IMR-90 (cell line): ENCODE results near the gene BCAR1. TPM values are rescaled to one million over a fixed set of nuclear protein-coding genes. Genes with fewer than 3 reads are reported as not detected.

ENCODE experiments used
- ATAC-seq: fragments of 200-7000 bp; cut with Tn5 transposase; 2 replicates; pipeline ENCODE4 v1.9.1; 2020; ENCODE audit warnings: low read depth, mild to moderate bottlenecking, moderate library complexity
- BruUV-seq: library from RNA; stranded (reverse); fragments of 400-500 nt; replicated peaks from 2 replicates; lab custom pipeline; 2021; lab: Mats Ljungman, UMichigan
- CTCF ChIA-PET: fragments of 300-600 bp; formaldehyde crosslinking; extraction: SDS; loops from one replicate; lab custom pipeline; 2021; ENCODE audit warnings: antibody characterized with exemption; lab: Yijun Ruan, JAX
- POLR2A ChIA-PET: fragments of 300-600 bp; sonication (Branson Sonifier 250); formaldehyde crosslinking; loops from one replicate; lab custom pipeline; 2022; ENCODE audit warnings: antibody characterized with exemption; ENCODE audit not compliant: unreplicated experiment; lab: Charles Lee
- DNase-seq: peaks from one replicate; pipeline ENCODE4 v3.0.0; 2013
- H2AFZ ChIP-seq: replicated peaks from 2 replicates; pipeline ENCODE3; 2013; ENCODE audit warnings: low read length, mild to moderate bottlenecking; ENCODE audit not compliant: poor library complexity
- H2AK5ac ChIP-seq: 2 replicates; pipeline ENCODE4 v1.6.1; 2013; ENCODE audit warnings: low read depth, low read length, inconsistent platforms
- H2AK9ac ChIP-seq: replicated peaks from 2 replicates; pipeline ENCODE3; 2013; ENCODE audit warnings: mild to moderate bottlenecking, low read depth, low read length, moderate library complexity; ENCODE audit not compliant: poor library complexity
- H2BK120ac ChIP-seq: 2 replicates; pipeline ENCODE4 v1.6.1; 2013; ENCODE audit warnings: low read depth, low read length, inconsistent platforms
- H2BK15ac ChIP-seq: 3 replicates; pipeline ENCODE4 v1.6.1; 2013; ENCODE audit warnings: low read depth, low read length, inconsistent platforms
- H2BK20ac ChIP-seq: 2 replicates; pipeline ENCODE4 v1.6.1; 2013; ENCODE audit warnings: low read depth, mild to moderate bottlenecking, inconsistent platforms, low read length, moderate library complexity
- H2BK5ac ChIP-seq: 2 replicates; pipeline ENCODE4 v1.6.1; 2013; ENCODE audit warnings: mild to moderate bottlenecking, low read depth, low read length, inconsistent platforms; ENCODE audit not compliant: poor library complexity, severe bottlenecking
- H3K14ac ChIP-seq: replicated peaks from 2 replicates; pipeline ENCODE4 v1.6.1; 2013; ENCODE audit warnings: low read depth, low read length, inconsistent platforms
- H3K18ac ChIP-seq: 2 replicates; pipeline ENCODE4 v1.6.1; 2013; ENCODE audit warnings: low read depth, low read length, control low read depth
- H3K23ac ChIP-seq: 2 replicates; pipeline ENCODE4 v1.6.1; 2013; ENCODE audit warnings: low read depth, low read length, inconsistent platforms
- H3K27ac ChIP-seq: 2 replicates; pipeline ENCODE4 v1.5.1; 2013; ENCODE audit warnings: mild to moderate bottlenecking, control low read depth, low read length; ENCODE audit not compliant: insufficient read depth
- H3K27me3 ChIP-seq: 2 replicates; pipeline ENCODE4 v1.6.1; 2013; ENCODE audit warnings: low read length; ENCODE audit not compliant: control insufficient read depth, insufficient read depth
- H3K36me3 ChIP-seq: 2 replicates; pipeline ENCODE4 v1.6.1; 2013; ENCODE audit warnings: low read length, mixed read lengths; ENCODE audit not compliant: control insufficient read depth, insufficient read depth
- H3K4ac ChIP-seq: 2 replicates; pipeline ENCODE4 v1.6.1; 2013; ENCODE audit warnings: low read depth, low read length, inconsistent platforms
- H3K4me1 ChIP-seq: 2 replicates; pipeline ENCODE4 v1.6.1; 2013; ENCODE audit warnings: low read length, mixed read lengths; ENCODE audit not compliant: control insufficient read depth, insufficient read depth
- H3K4me2 ChIP-seq: 2 replicates; pipeline ENCODE4 v1.6.1; 2013; ENCODE audit warnings: low read depth, mild to moderate bottlenecking, control low read depth, low read length, moderate library complexity
- H3K4me3 ChIP-seq: 2 replicates; pipeline ENCODE4 v1.5.1; 2013; ENCODE audit warnings: low read depth, mild to moderate bottlenecking, control low read depth, low read length, moderate library complexity; ENCODE audit not compliant: insufficient read depth
- H3K56ac ChIP-seq: 2 replicates; pipeline ENCODE4 v1.6.1; 2013; ENCODE audit warnings: low read length, inconsistent platforms; ENCODE audit not compliant: insufficient read depth; ENCODE audit errors: extremely low read depth
- H3K79me1 ChIP-seq, 2 experiments: 2 replicates each; pipeline ENCODE4 v1.6.1; 2013; ENCODE audit warnings: low read length in 2 of 2, inconsistent platforms in 1 of 2, low read depth in 1 of 2
- H3K9ac ChIP-seq: 2 replicates; pipeline ENCODE4 v1.6.1; 2013; ENCODE audit warnings: low read depth, low read length, control low read depth
- H3K9me1 ChIP-seq: 2 replicates; pipeline ENCODE4 v1.6.1; 2013; ENCODE audit warnings: low read length, inconsistent platforms; ENCODE audit not compliant: insufficient read depth
- H3K9me3 ChIP-seq: 2 replicates; pipeline ENCODE4 v1.6.1; 2013; ENCODE audit warnings: low read length; ENCODE audit not compliant: control insufficient read depth, insufficient read depth
- H4K20me1 ChIP-seq: 2 replicates; pipeline ENCODE4 v1.6.1; 2013; ENCODE audit warnings: low read length, inconsistent platforms; ENCODE audit not compliant: insufficient read depth
- H4K5ac ChIP-seq: 2 replicates; pipeline ENCODE4 v1.6.1; 2013; ENCODE audit warnings: mild to moderate bottlenecking, low read depth, low read length, control low read depth
- H4K8ac ChIP-seq, 2 experiments: 2 replicates each; pipeline ENCODE4 v1.6.1; 2013; ENCODE audit warnings: low read depth in 2 of 2, low read length in 2 of 2, control low read depth in 1 of 2, inconsistent platforms in 1 of 2
- H4K91ac ChIP-seq: 2 replicates; pipeline ENCODE4 v1.6.1; 2013; ENCODE audit warnings: low read depth, low read length, inconsistent platforms; ENCODE audit not compliant: insufficient read depth
- CHD1 ChIP-seq: IDR thresholded peaks from 2 replicates; pipeline ENCODE4 v1.6.1; 2012; ENCODE audit warnings: low read depth, low read length, improper control_type of control experiment
- MAFK ChIP-seq: IDR thresholded peaks from 2 replicates; pipeline ENCODE4 v1.6.1; 2012; ENCODE audit warnings: low read depth, low read length, improper control_type of control experiment
- MXI1 ChIP-seq: IDR thresholded peaks from 2 replicates; pipeline ENCODE4 v1.6.1; 2012; ENCODE audit warnings: low read depth, mild to moderate bottlenecking, low read length, moderate library complexity, borderline replicate concordance
- POLR2A ChIP-seq: IDR thresholded peaks from 2 replicates; pipeline ENCODE4 v1.6.1; 2012; ENCODE audit warnings: mild to moderate bottlenecking, low read depth, low read length
- RAD21 ChIP-seq: IDR thresholded peaks from 2 replicates; pipeline ENCODE4 v1.6.1; 2012; ENCODE audit warnings: low read length, improper control_type of control experiment
- SMC3 ChIP-seq: fragments of 150-350 bp; IDR thresholded peaks from 2 replicates; pipeline ENCODE4 v1.6.1; 2016; ENCODE audit warnings: low read depth, mild to moderate bottlenecking, antibody characterized with exemption, low read length, moderate library complexity
- WGBS, 2 experiments: methylation state at CpG; one replicate each; pipeline versions ENCODE4 v1.1.5 to v1.1.7; 2013; ENCODE audit warnings: missing lambda C conversion rate in 2 of 2; ENCODE audit not compliant: insufficient read length in 1 of 2; ENCODE audit errors: extremely low coverage in 2 of 2; 5-methylcytosine and 5-hydroxymethylcytosine counted together
- dilution Hi-C: fragments of 300-500 bp; cut with HindIII; formaldehyde crosslinking; loops from one replicate; pipeline ENCODE4 v1.14.3; 2018; ENCODE audit warnings: low sequenced_read_pairs; ENCODE audit not compliant: unreplicated experiment
- in situ Hi-C: fragments of 300-500 bp; cut with MboI; formaldehyde crosslinking; loops from 3 replicates; pipeline ENCODE4 v1.14.3; 2019; ENCODE audit warnings: low sequenced_read_pairs, inconsistent platforms, mixed read lengths
- intact Hi-C: fragments of 100-400 bp; cut with micrococcal nuclease; formaldehyde crosslinking; loops from 2 replicates; pipeline ENCODE4 v1.10.0; 2022
- polyA plus RNA-seq, 3 experiments: library from polyadenylated mRNA; depleted of rRNA; stranded (reverse); fragments of >200 nt; gene quantifications; 2 replicates each; pipeline ENCODE4 v1.2.3, GENCODE V29; 2012; ENCODE audit warnings: low replicate concordance in 1 of 3
- total RNA-seq: library from RNA; depleted of rRNA; stranded (reverse); fragments of >200 nt; gene quantifications from 2 replicates; pipeline ENCODE4 v1.2.3, GENCODE V29; 2012
- TF ChIP-seq, protein P1 (sequence below): conservative IDR thresholded peaks from 2 replicates; pipeline ENCODE4 v1.5.1; 2012; ENCODE audit warnings: mild to moderate bottlenecking, low read depth, low read length, improper control_type of control experiment

The BCAR1 gene
- total and polyA plus RNA-seq, 2 of the 4 experiments (the other 2 are of a cell fraction), result 18.1 to 99.4 TPM

DNA sequence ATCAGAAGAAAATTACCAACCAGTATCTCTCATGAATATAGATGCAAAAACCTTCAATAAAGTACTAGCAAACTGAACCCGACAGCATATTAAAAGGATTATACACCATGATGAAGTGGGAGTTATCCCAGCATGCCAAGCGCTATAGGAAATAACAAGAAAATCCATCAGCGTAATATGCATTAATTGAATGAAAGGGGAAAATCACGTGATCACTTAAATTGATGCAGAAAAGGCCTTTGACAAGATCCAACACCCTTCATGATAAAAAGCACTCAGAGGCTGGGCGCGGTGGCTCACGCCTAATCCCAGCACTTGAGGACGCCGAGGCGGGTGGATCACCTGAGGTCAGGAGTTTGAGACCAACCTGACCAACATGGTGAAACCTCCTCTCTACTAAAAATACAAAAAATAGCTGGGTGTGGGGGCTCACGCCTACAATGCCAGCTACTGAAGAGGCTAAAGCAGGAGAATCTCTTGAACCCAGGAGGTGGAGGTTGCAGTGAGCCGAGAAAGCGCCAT, 49.3 kb downstream of the BCAR1 start:
- POLR2A ChIA-PET, result interaction anchor here (0.6 kb wide), 1 partner anchor 232 kb away, joined by 8 read pairs; no protein-coding TSS in a partner anchor
- intact Hi-C loops, result no loop called here

More for the DNA sequence above, 49.3 kb downstream of the BCAR1 start:
- WGBS, 2 experiments, result no CpG with 5 or more reads among the region's 13 CpGs
- Histone ChIP-seq H3K4me1 (peaks cover 5% of the 10 kb centered on the region; the same call in 1 of the 2 replicates), H4K20me1 (no peaks in the 10 kb centered on the region), H3K4me2 (no peak overlapping the region), H3K9ac (no peak overlapping the region), H3K18ac (no peak overlapping the region), H2AK5ac (no peak overlapping the region), H4K8ac (no peak overlapping the region), H3K36me3 (no peaks in the 10 kb centered on the region), H3K9me1 (no peaks in the 10 kb centered on the region), H3K4me3 (no peak overlapping the region), H3K9me3 (no peaks in the 10 kb centered on the region), H4K91ac (no peak overlapping the region), H3K56ac (no peak overlapping the region), H3K27me3 (peaks cover 4% of the 10 kb centered on the region; the same call in 1 of the 2 replicates), H2BK15ac (no peak overlapping the region), H2AFZ (no peak overlapping the region), H3K14ac (no peak overlapping the region), H2BK20ac (no peak overlapping the region), H2BK5ac (no peak overlapping the region), H3K27ac (no peak overlapping the region), H2BK120ac (no peak overlapping the region), H3K79me1 (no peaks in the 10 kb centered on the region), H3K4ac (no peak overlapping the region), H3K23ac (no peak overlapping the region), H2AK9ac (no peak overlapping the region), H4K5ac (no peak overlapping the region)
- no TSS peak for BruUV-seq
- CTCF ChIA-PET, result interaction anchor here (0.7 kb wide), 1 partner anchor 150 kb away, joined by 4 read pairs; no protein-coding TSS in a partner anchor
- in situ Hi-C loops (loop anchor here (25.0 kb wide), 2 partner anchors 385 to 560 kb away; no protein-coding TSS in a partner anchor), dilution Hi-C loops (no loop called here)
- no peak for ATAC-seq
- no peak for TF ChIP-seq MXI1
- no peak for TF ChIP-seq CHD1
- TF ChIP-seq RAD21, result no peak
- no peak for TF ChIP-seq POLR2A
- TF ChIP-seq, protein P1, sequence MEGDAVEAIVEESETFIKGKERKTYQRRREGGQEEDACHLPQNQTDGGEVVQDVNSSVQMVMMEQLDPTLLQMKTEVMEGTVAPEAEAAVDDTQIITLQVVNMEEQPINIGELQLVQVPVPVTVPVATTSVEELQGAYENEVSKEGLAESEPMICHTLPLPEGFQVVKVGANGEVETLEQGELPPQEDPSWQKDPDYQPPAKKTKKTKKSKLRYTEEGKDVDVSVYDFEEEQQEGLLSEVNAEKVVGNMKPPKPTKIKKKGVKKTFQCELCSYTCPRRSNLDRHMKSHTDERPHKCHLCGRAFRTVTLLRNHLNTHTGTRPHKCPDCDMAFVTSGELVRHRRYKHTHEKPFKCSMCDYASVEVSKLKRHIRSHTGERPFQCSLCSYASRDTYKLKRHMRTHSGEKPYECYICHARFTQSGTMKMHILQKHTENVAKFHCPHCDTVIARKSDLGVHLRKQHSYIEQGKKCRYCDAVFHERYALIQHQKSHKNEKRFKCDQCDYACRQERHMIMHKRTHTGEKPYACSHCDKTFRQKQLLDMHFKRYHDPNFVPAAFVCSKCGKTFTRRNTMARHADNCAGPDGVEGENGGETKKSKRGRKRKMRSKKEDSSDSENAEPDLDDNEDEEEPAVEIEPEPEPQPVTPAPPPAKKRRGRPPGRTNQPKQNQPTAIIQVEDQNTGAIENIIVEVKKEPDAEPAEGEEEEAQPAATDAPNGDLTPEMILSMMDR, result no peak
- TF ChIP-seq SMC3, result no peak
- TF ChIP-seq MAFK, result no peak
- no peak for DNase-seq
